Measurements from ENCODE around the gene TSPEAR.

TSPEAR gene

DNA sequence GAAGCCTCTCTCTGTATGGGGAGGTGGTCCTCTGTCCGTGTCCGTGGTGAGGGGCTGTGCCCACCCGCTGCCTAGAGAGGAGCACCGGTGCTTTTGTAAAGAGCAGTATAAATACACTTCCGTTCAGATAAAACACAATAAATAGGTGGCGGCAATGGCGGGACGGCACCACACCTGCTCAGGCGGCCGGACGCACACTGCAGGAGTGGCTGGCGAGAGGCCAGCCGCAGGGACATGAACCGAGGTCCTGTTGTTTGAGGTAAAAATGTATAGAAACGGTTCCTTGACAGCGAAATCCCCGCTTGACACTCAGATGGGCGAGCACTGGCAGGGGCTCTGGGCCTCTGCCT, 212.2 kb downstream of the TSPEAR start:
- H3K27ac ChIP-seq (ENCODE audit: low read depth, low read length) = no peak overlapping the region
- no peaks in the 10 kb centered on the region for H3F3A ChIP-seq (ENCODE audit: control insufficient read depth, insufficient read depth)
- peaks cover 4% of the 10 kb centered on the region; the same call in 1 of the 2 replicates for H4K20me1 ChIP-seq (ENCODE audit: control insufficient read depth, insufficient read depth, low read depth, low read length)
- no peaks in the 10 kb centered on the region for H3K79me2 ChIP-seq (ENCODE audit: control insufficient read depth, low read length)
- no peaks in the 10 kb centered on the region for H3K9me2 ChIP-seq (replicated peaks; ENCODE audit: control insufficient read depth, low read length)
- no peaks in the 10 kb centered on the region for H3K9me3 ChIP-seq (ENCODE audit: control insufficient read depth, insufficient read depth, low read length)
- no peak overlapping the region for H3K4me2 ChIP-seq (ENCODE audit: low read length)
- no peak overlapping the region for H3K4me3 ChIP-seq (ENCODE audit: low read length)
- no peaks in the 10 kb centered on the region for H3K27me3 ChIP-seq (ENCODE audit: control insufficient read depth, low read length)
- no peaks in the 10 kb centered on the region for H3K4me1 ChIP-seq (ENCODE audit: control insufficient read depth, low read length)
- H3K36me3 ChIP-seq (ENCODE audit: control insufficient read depth, low read length) = no peaks in the 10 kb centered on the region
- TF ChIP-seq EZH2phosphoT487 (IDR thresholded peaks at IDR 0.05; ENCODE audit: borderline replicate concordance, low read length) = no peak
- TF ChIP-seq, protein P1, sequence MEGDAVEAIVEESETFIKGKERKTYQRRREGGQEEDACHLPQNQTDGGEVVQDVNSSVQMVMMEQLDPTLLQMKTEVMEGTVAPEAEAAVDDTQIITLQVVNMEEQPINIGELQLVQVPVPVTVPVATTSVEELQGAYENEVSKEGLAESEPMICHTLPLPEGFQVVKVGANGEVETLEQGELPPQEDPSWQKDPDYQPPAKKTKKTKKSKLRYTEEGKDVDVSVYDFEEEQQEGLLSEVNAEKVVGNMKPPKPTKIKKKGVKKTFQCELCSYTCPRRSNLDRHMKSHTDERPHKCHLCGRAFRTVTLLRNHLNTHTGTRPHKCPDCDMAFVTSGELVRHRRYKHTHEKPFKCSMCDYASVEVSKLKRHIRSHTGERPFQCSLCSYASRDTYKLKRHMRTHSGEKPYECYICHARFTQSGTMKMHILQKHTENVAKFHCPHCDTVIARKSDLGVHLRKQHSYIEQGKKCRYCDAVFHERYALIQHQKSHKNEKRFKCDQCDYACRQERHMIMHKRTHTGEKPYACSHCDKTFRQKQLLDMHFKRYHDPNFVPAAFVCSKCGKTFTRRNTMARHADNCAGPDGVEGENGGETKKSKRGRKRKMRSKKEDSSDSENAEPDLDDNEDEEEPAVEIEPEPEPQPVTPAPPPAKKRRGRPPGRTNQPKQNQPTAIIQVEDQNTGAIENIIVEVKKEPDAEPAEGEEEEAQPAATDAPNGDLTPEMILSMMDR (IDR thresholded peaks at IDR 0.05; ENCODE audit: low read depth, low read length, poor library complexity, severe bottlenecking) = no peak

DNA sequence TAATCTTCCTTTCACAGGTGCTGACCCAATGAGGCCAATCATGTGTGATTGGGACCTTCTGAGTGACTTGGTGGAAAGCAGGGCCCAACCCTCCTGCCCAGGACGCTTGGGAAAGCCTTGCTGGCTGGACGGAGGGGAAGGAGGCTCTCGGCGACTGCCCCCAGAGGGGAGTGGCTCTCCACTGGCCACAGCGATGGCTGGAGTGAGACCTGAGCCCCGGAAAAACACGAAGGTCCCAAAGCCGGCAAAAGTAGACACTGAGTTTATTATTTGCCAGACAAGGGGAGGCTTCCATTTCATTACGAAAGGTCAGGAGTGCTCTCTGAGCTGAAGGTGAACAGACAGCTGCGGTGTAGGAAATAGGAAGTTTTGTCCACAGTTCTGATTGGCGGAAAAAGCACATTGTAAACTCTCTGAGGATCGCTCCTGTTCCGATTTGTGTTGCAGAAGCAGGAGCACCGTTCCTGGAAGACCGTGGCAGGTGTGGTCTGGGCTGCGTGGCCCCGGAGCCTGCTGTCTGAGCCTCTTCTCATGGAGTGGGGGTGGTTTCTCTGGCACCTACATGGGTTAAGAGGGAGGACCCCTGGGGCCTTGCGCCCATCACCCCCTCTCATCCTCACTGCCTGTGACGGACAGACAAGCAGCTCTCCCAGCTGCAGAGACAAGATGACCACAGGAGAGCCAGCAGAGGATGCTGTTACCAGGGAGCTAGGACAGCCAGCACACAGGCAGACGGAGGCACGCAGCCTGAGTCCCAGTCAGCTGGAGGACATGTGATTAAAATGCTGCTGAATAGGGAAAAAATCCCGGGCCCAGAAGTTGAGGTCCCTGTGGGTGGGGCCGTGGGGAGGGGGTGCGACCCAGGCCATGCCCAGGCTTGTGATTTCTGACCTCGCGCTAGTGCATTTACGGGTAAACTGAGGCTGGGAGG, 212.8 kb downstream of the TSPEAR start:
- no peak overlapping the region for H3K4me3 ChIP-seq (ENCODE audit: low read length)

GRCh38 chr21:44497703-44498126, 213.7 kb downstream of the TSPEAR start:
- Histone ChIP-seq H3K9me3 (ENCODE audit: control insufficient read depth, insufficient read depth, low read length) (peaks cover 6% of the 10 kb centered on the region; the same call in 1 of the 2 replicates), H3F3A (ENCODE audit: control insufficient read depth, insufficient read depth) (no peaks in the 10 kb centered on the region), H3K9me2 (replicated peaks; ENCODE audit: control insufficient read depth, low read length) (no peaks in the 10 kb centered on the region), H3K4me2 (ENCODE audit: low read length) (no peak overlapping the region), H4K20me1 (ENCODE audit: control insufficient read depth, insufficient read depth, low read depth, low read length) (peaks cover 4% of the 10 kb centered on the region; the same call in 1 of the 2 replicates), H3K27ac (ENCODE audit: low read depth, low read length) (no peak overlapping the region), H3K36me3 (ENCODE audit: control insufficient read depth, low read length) (no peaks in the 10 kb centered on the region), H3K4me1 (ENCODE audit: control insufficient read depth, low read length) (no peaks in the 10 kb centered on the region), H3K27me3 (ENCODE audit: control insufficient read depth, low read length) (no peaks in the 10 kb centered on the region), H3K4me3 (ENCODE audit: low read length) (no peak overlapping the region), H3K79me2 (ENCODE audit: control insufficient read depth, low read length) (no peaks in the 10 kb centered on the region)
- no peak for TF ChIP-seq EZH2phosphoT487 (IDR thresholded peaks at IDR 0.05; ENCODE audit: borderline replicate concordance, low read length)
- TF ChIP-seq, protein P1 (IDR thresholded peaks at IDR 0.05; ENCODE audit: low read depth, low read length, poor library complexity, severe bottlenecking) = no peak

More for the DNA sequence above, 212.8 kb downstream of the TSPEAR start:
- peaks cover 4% of the 10 kb centered on the region; the same call in 1 of the 2 replicates for H4K20me1 ChIP-seq (ENCODE audit: control insufficient read depth, insufficient read depth, low read depth, low read length)
- no peak overlapping the region for H3K27ac ChIP-seq (ENCODE audit: low read depth, low read length)
- no peak overlapping the region for H3K4me2 ChIP-seq (ENCODE audit: low read length)
- H3K27me3 ChIP-seq (ENCODE audit: control insufficient read depth, low read length) = no peaks in the 10 kb centered on the region
- H3K9me3 ChIP-seq (ENCODE audit: control insufficient read depth, insufficient read depth, low read length) = no peaks in the 10 kb centered on the region
- no peaks in the 10 kb centered on the region for H3K4me1 ChIP-seq (ENCODE audit: control insufficient read depth, low read length)
- H3F3A ChIP-seq (ENCODE audit: control insufficient read depth, insufficient read depth) = no peaks in the 10 kb centered on the region
- TF ChIP-seq, protein P1 (IDR thresholded peaks at IDR 0.05; ENCODE audit: low read depth, low read length, poor library complexity, severe bottlenecking) = no peak
- TF ChIP-seq EZH2phosphoT487 (IDR thresholded peaks at IDR 0.05; ENCODE audit: borderline replicate concordance, low read length) = no peak
- no peaks in the 10 kb centered on the region for H3K36me3 ChIP-seq (ENCODE audit: control insufficient read depth, low read length)
- no peaks in the 10 kb centered on the region for H3K79me2 ChIP-seq (ENCODE audit: control insufficient read depth, low read length)
- no peaks in the 10 kb centered on the region for H3K9me2 ChIP-seq (replicated peaks; ENCODE audit: control insufficient read depth, low read length)

Data from DOHH2 (cell line).